ENCODE results near the gene SUPT5H. TPM values are rescaled to one million over a fixed set of nuclear protein-coding genes. Genes with fewer than 3 reads are reported as not detected.

Gene SUPT5H
- total and polyA plus RNA-seq, 2 of the 4 experiments (the other 2 are of a cell fraction): 75.3 to 116 TPM

- dilution Hi-C loops (cut with HindIII; ENCODE audit: low sequenced_read_pairs, unreplicated experiment) (no loop called here), intact Hi-C loops (cut with micrococcal nuclease) (no loop called here), in situ Hi-C loops (cut with MboI; ENCODE audit: low sequenced_read_pairs) (no loop called here)
- Histone ChIP-seq H3K9ac (ENCODE audit: low read depth, low read length) (no peak overlapping the region), H2BK15ac (ENCODE audit: low read depth, low read length) (no peak overlapping the region), H2AFZ (replicated peaks; ENCODE audit: low read length, poor library complexity) (no peak overlapping the region), H3K23ac (ENCODE audit: low read depth, low read length) (no peak overlapping the region), H3K4me3 (ENCODE audit: insufficient read depth, low read depth, low read length) (no peak overlapping the region), H4K8ac (ENCODE audit: low read depth in 2 of 2, low read length in 2 of 2) (no peak overlapping the region), H3K14ac (replicated peaks; ENCODE audit: low read depth, low read length) (no peak overlapping the region), H3K4ac (ENCODE audit: low read depth, low read length) (no peak overlapping the region), H3K18ac (ENCODE audit: low read depth, low read length) (no peak overlapping the region), H4K5ac (ENCODE audit: low read depth, low read length) (no peak overlapping the region), H2BK20ac (ENCODE audit: low read depth, low read length) (no peak overlapping the region), H3K4me1 (ENCODE audit: control insufficient read depth, insufficient read depth, low read length) (no peaks in the 10 kb centered on the region), H3K9me3 (ENCODE audit: control insufficient read depth, insufficient read depth, low read length) (no peaks in the 10 kb centered on the region), H2BK5ac (ENCODE audit: low read depth, low read length, poor library complexity, severe bottlenecking) (no peak overlapping the region), H3K36me3 (ENCODE audit: control insufficient read depth, insufficient read depth, low read length) (peaks cover 78% of the 10 kb centered on the region), H4K20me1 (ENCODE audit: insufficient read depth, low read length) (peaks cover 12% of the 10 kb centered on the region), H3K27me3 (ENCODE audit: control insufficient read depth, insufficient read depth, low read length) (no peaks in the 10 kb centered on the region), H3K56ac (ENCODE audit: extremely low read depth, insufficient read depth, low read length) (no peak overlapping the region), H3K27ac (ENCODE audit: insufficient read depth, low read length) (no peak overlapping the region), H2AK9ac (replicated peaks; ENCODE audit: low read depth, low read length, poor library complexity) (no peak overlapping the region), H2BK120ac (ENCODE audit: low read depth, low read length) (no peak overlapping the region), H3K79me1 (ENCODE audit: low read depth in 1 of 2, low read length in 2 of 2) (peaks cover 11 to 13% of the 10 kb centered on the region in 2 experiments; a peak in 3 of 4 replicates), H3K9me1 (ENCODE audit: insufficient read depth, low read length) (peaks cover 2% of the 10 kb centered on the region; the same call in 1 of the 2 replicates), H3K4me2 (ENCODE audit: low read depth, low read length) (no peak overlapping the region), H4K91ac (ENCODE audit: insufficient read depth, low read depth, low read length) (no peak overlapping the region), H2AK5ac (ENCODE audit: low read depth, low read length) (no peak overlapping the region)
- TF ChIP-seq RAD21 (IDR thresholded peaks at IDR 0.05; ENCODE audit: low read length) (no peak), ELK1 (IDR thresholded peaks at IDR 0.05; ENCODE audit: borderline replicate concordance, low read depth, low read length) (no peak), BHLHE40 (IDR thresholded peaks at IDR 0.05; ENCODE audit: low read depth, low read length) (no peak), MXI1 (IDR thresholded peaks at IDR 0.05; ENCODE audit: borderline replicate concordance, low read depth, low read length) (no peak), CHD1 (IDR thresholded peaks at IDR 0.05; ENCODE audit: low read depth, low read length) (no peak), SMC3 (IDR thresholded peaks at IDR 0.05; ENCODE audit: low read depth, low read length) (no peak), RFX5 (IDR thresholded peaks at IDR 0.05; ENCODE audit: low read depth, low read length) (no peak), USF2 (IDR thresholded peaks at IDR 0.05; ENCODE audit: low read depth, low read length) (no peak), MAZ (IDR thresholded peaks at IDR 0.05; ENCODE audit: borderline replicate concordance, low read depth, low read length) (no peak), CEBPB (IDR thresholded peaks at IDR 0.05; ENCODE audit: low read depth, low read length) (no peak)
- ATAC-seq (ENCODE audit: low read depth): no peak
- ChIA-PET POLR2A (ENCODE audit: unreplicated experiment) (no interaction called here), CTCF (no interaction called here)
- no peak for DNase-seq
- BruUV-seq (replicated peaks): no TSS peak
- WGBS, 2 experiments (ENCODE audit: extremely low coverage in 2 of 2, insufficient read length in 1 of 2): no CpG with 5 or more reads among the region's 11 CpGs
Observed at GRCh38 chr19:39473443-39473960, 28.1 kb downstream of the SUPT5H start.
